WTC11 (cell line): ENCODE data around the gene SOSTDC1.

Experiments
- CBFB ChIP-seq: sonication (generic); formaldehyde crosslinking; IDR thresholded peaks from 2 replicates; pipeline ENCODE4 v1.8.1; 2022; ENCODE audit warnings: mild to moderate bottlenecking, low read depth, missing genetic modification reagents
- CREB1 ChIP-seq: sonication (generic); formaldehyde crosslinking; IDR thresholded peaks from 2 replicates; pipeline ENCODE4 v1.8.0; 2023; ENCODE audit warnings: mild to moderate bottlenecking, missing genetic modification reagents
- CTCF ChIP-seq: fragments of 200-600 bp; IDR thresholded peaks from 2 replicates; pipeline ENCODE4 v1.8.0; 2022; ENCODE audit warnings: antibody characterized with exemption
- FOXP4 ChIP-seq: sonication (generic); formaldehyde crosslinking; IDR thresholded peaks from 2 replicates; pipeline ENCODE4 v1.8.0; 2022; ENCODE audit warnings: mild to moderate bottlenecking, missing genetic modification reagents
- JUN ChIP-seq: sonication (generic); formaldehyde crosslinking; IDR thresholded peaks from 2 replicates; pipeline ENCODE4 v1.8.0; 2023; ENCODE audit warnings: mild to moderate bottlenecking, missing genetic modification reagents
- MAX ChIP-seq: sonication (generic); formaldehyde crosslinking; IDR thresholded peaks from 2 replicates; pipeline ENCODE4 v1.8.0; 2022; ENCODE audit warnings: mild to moderate bottlenecking, missing genetic modification reagents
- NFYB ChIP-seq: sonication (generic); formaldehyde crosslinking; conservative IDR thresholded peaks from 2 replicates; pipeline ENCODE4 v1.8.0; 2022; ENCODE audit warnings: low read depth, missing genetic modification reagents
- NR1H2 ChIP-seq: sonication (generic); formaldehyde crosslinking; IDR thresholded peaks from 2 replicates; pipeline ENCODE4 v1.9.0; 2021; ENCODE audit warnings: mild to moderate bottlenecking, moderate library complexity, missing genetic modification reagents
- NR2C2 ChIP-seq: sonication (generic); formaldehyde crosslinking; IDR thresholded peaks from 2 replicates; pipeline ENCODE4 v1.8.0; 2022; ENCODE audit warnings: mild to moderate bottlenecking, missing genetic modification reagents
- SP1 ChIP-seq: sonication (generic); formaldehyde crosslinking; conservative IDR thresholded peaks from 2 replicates; pipeline ENCODE4 v1.8.1; 2022; ENCODE audit warnings: missing genetic modification reagents
- TCF7 ChIP-seq: sonication (generic); formaldehyde crosslinking; IDR thresholded peaks from 2 replicates; pipeline ENCODE4 v1.8.0; 2022; ENCODE audit warnings: mild to moderate bottlenecking, low read depth, missing genetic modification reagents, moderate library complexity
- USF1 ChIP-seq: sonication (generic); formaldehyde crosslinking; IDR thresholded peaks from 2 replicates; pipeline ENCODE4 v1.8.0; 2022; ENCODE audit warnings: mild to moderate bottlenecking, missing genetic modification reagents
- ZNF138 ChIP-seq: sonication (generic); formaldehyde crosslinking; conservative IDR thresholded peaks from 2 replicates; pipeline ENCODE4 v1.8.1; 2022; ENCODE audit warnings: mild to moderate bottlenecking, moderate library complexity, missing genetic modification reagents
- ZSCAN18 ChIP-seq: fragments of 250-450 bp; sonication (Bioruptor Pico); IDR thresholded peaks from 2 replicates; pipeline ENCODE4 v2.1.2; 2022; ENCODE audit warnings: mild to moderate bottlenecking, moderate library complexity

- TF ChIP-seq SP1 (CRISPR knock-in tag) (no peak), CTCF (no peak), JUN (CRISPR knock-in tag) (no peak), TCF7 (CRISPR knock-in tag) (no peak), USF1 (CRISPR knock-in tag) (no peak), ZNF138 (no peak), CBFB (CRISPR knock-in tag) (no peak), ZSCAN18 (CRISPR knock-in tag) (no peak), FOXP4 (CRISPR knock-in tag) (no peak), NR2C2 (CRISPR knock-in tag) (no peak), CREB1 (no peak), MAX (no peak), NFYB (CRISPR knock-in tag) (no peak), NR1H2 (CRISPR knock-in tag) (no peak)
These were observed 13.6 kb upstream of the SOSTDC1 start for GRCh38 chr7:16479161-16479560.
